GM23338 (cell line): ENCODE results near the gene VN1R5.

ENCODE experiments used
- CREB1 ChIP-seq: fragments of 250-450 bp; sonication (Bioruptor Pico); IDR thresholded peaks from 2 replicates; pipeline ENCODE4 v1.5.0; 2020; ENCODE audit warnings: low read depth, mild to moderate bottlenecking, moderate library complexity
- ETS1 ChIP-seq: IDR thresholded peaks from 2 replicates; pipeline ENCODE4 v1.6.1; 2016; ENCODE audit warnings: antibody characterized with exemption
- EZH2 ChIP-seq: fragments of 200-600 bp; sonication (generic); IDR thresholded peaks from one replicate; pipeline ENCODE4 v1.8.0; 2017; ENCODE audit warnings: antibody characterized with exemption, mild to moderate bottlenecking, low read depth; ENCODE audit not compliant: unreplicated experiment
- EZH2phosphoT487 ChIP-seq: fragments of 200-600 bp; sonication (generic); IDR thresholded peaks from one replicate; pipeline ENCODE4 v1.8.1; 2018; ENCODE audit warnings: antibody characterized with exemption; ENCODE audit not compliant: unreplicated experiment
- JUNB ChIP-seq: IDR thresholded peaks from one replicate; pipeline ENCODE4 v1.6.1; 2016; ENCODE audit warnings: antibody characterized with exemption; ENCODE audit not compliant: unreplicated experiment
- POLR2AphosphoS5 ChIP-seq: IDR thresholded peaks from 2 replicates; pipeline ENCODE4 v1.6.1; 2016; ENCODE audit warnings: antibody characterized with exemption, low read depth
- REST ChIP-seq: IDR thresholded peaks from one replicate; pipeline ENCODE4 v1.6.1; 2018; ENCODE audit warnings: antibody characterized with exemption; ENCODE audit not compliant: unreplicated experiment
- STAT1 ChIP-seq: IDR thresholded peaks from one replicate; pipeline ENCODE4 v1.6.1; 2016; ENCODE audit warnings: antibody characterized with exemption; ENCODE audit not compliant: unreplicated experiment
- ZNF331 ChIP-seq: fragments of 250-450 bp; sonication (Bioruptor Pico); IDR thresholded peaks from 2 replicates; pipeline ENCODE4 v1.5.0; 2020; ENCODE audit warnings: low read depth, mild to moderate bottlenecking, moderate library complexity
- TF ChIP-seq, protein P1 (sequence below), 2 experiments: fragments of 200-600 bp in 1 of 2; sonication (generic) in 1 of 2; conservative IDR thresholded peaks; 2 replicates each; pipeline versions ENCODE4 v1.5.1 to v1.6.1; 2016 to 2017; ENCODE audit warnings: antibody characterized with exemption in 2 of 2, low read depth in 2 of 2, mild to moderate bottlenecking in 2 of 2, moderate library complexity in 1 of 2

DNA sequence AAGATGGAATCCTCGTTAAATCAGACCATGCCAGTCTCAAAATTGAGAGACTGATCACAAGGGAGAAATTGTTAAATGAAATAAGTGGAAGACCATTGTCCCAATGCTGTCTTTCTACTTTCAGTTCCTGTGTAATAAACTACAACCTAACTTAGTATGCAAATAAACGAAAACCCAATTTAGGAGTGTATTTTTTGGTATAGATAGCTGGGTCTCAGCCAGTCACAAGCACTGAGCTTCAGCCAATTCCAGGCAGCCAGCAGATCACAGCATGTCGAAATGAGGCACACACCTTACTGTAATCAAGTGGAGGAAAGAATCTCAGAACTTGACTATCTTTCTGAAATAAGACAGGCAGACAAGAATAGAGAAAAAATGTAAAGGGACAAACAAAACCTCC, 33.0 kb upstream of the VN1R5 start:
- TF ChIP-seq EZH2: no peak
- TF ChIP-seq, protein P1, sequence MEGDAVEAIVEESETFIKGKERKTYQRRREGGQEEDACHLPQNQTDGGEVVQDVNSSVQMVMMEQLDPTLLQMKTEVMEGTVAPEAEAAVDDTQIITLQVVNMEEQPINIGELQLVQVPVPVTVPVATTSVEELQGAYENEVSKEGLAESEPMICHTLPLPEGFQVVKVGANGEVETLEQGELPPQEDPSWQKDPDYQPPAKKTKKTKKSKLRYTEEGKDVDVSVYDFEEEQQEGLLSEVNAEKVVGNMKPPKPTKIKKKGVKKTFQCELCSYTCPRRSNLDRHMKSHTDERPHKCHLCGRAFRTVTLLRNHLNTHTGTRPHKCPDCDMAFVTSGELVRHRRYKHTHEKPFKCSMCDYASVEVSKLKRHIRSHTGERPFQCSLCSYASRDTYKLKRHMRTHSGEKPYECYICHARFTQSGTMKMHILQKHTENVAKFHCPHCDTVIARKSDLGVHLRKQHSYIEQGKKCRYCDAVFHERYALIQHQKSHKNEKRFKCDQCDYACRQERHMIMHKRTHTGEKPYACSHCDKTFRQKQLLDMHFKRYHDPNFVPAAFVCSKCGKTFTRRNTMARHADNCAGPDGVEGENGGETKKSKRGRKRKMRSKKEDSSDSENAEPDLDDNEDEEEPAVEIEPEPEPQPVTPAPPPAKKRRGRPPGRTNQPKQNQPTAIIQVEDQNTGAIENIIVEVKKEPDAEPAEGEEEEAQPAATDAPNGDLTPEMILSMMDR (conservative IDR thresholded peaks at IDR 0.05; ENCODE audit: low read depth in 2 of 2): no peak
- TF ChIP-seq POLR2AphosphoS5: no peak
- no peak for TF ChIP-seq JUNB
- no peak for TF ChIP-seq CREB1 (CRISPR knock-in tag)
- no peak for TF ChIP-seq REST
- TF ChIP-seq ZNF331 (CRISPR knock-in tag): no peak
- no peak for TF ChIP-seq STAT1
- TF ChIP-seq EZH2phosphoT487: no peak
- no peak for TF ChIP-seq ETS1
